Heart left ventricle (tissue), 13 donors: ENCODE results near the gene MRC1.

ENCODE experiments used
- CTCF ChIP-seq, 12 donors: fragments of 200-600 bp; sonication (generic) in 4 of 12; IDR thresholded peaks; one replicate each; pipeline versions ENCODE4 v1.5.0 to v1.8.0; 2018 to 2022; ENCODE audit warnings: antibody characterized with exemption in 12 of 12, mild to moderate bottlenecking in 5 of 12
- POLR2A ChIP-seq, 2 donors: fragments of 450-650 bp; IDR thresholded peaks; one replicate each; pipeline ENCODE4 v1.6.1; 2017; ENCODE audit warnings: antibody characterized with exemption in 2 of 2, mild to moderate bottlenecking in 2 of 2, moderate library complexity in 2 of 2
- donor health status: ischemic (EF 13 %, LVEDD 7.1; RV severe dilation, severe dysfunction).
- donor health status: DM: no; HTN: yes; CAD: no.
- donor health status: DM: no; HTN: no; CAD: no.
- donor health status: ischemic (EF 25% LVEDD 6.9; RV normal size, moderate dysfunction).
- donor health status: ischemic (EF 25% LVEDD 5.7; RV mildly dilated, moderate dysfunction).
- donor health status: ischemic (EF 35%, LVEDD 5.7; RV mildly dilated, moderate dysfunction).
- donor health status: nonischemic (EF 11% LVEDD 7.7; RV severe dilation, severe dysfunction).
- donor health status: DM: yes; HTN: yes; CAD: no.
- donor health status: PGD.
- donor health status: ischemic (EF 29% LVEDD 5.4; RV normal size, mild dysfunction).
- donor health status: nonischemic (EF 23%, LVEDD 6.1; RV moderate dilation, normal function).

DNA sequence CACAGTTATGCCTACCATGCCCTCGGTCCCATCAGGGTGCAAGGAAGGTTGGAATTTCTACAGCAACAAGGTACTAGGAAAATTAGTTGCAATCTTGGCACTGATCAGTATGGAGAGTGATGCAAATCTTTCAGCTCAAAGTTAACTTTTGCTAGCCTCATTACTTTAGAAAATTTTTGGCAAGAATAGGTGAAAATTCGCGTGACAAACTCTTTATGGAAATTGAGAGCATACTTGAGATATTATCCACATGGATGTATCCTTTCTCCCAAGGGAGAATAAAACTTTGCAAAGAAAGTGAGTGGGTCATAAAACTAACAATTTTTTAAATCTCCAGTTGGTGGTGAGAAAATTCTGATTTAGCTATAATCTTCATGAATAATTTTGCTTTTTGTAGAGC is 71.5 kb downstream of the MRC1 start:
- TF ChIP-seq CTCF (IDR thresholded peaks at IDR 0.05) (no peak), POLR2A (IDR thresholded peaks at IDR 0.05) (no peak)
